ENCODE data around the gene REC8. TPM values are rescaled to one million over a fixed set of nuclear protein-coding genes. Genes with fewer than 3 reads are reported as not detected.

REC8 gene
- total and polyA plus RNA-seq, 2 of the 4 experiments (the other 2 are of a cell fraction), result 0.36 to 3.5 TPM

- peak within 1 kb of the TSS; percentile 64; the same call in 1 of the 2 replicates for H3K56ac ChIP-seq (ENCODE audit: extremely low read depth, insufficient read depth, low read length)
- dilution Hi-C loops (cut with HindIII; ENCODE audit: low sequenced_read_pairs, unreplicated experiment), result no loop called here
- H3K9ac ChIP-seq (ENCODE audit: low read depth, low read length), result peak within 1 kb of the TSS; percentile 72
- peak within 1 kb of the TSS; percentile 88 for H3K23ac ChIP-seq (ENCODE audit: low read depth, low read length)
- in situ Hi-C loops (cut with MboI; ENCODE audit: low sequenced_read_pairs), result loop anchor here (10.0 to 25.0 kb wide), 3 partner anchors 299 to 1049 kb away; partner anchors contain the start of genes ACIN1, BCL2L2, C14orf119 and PABPN1
- intact Hi-C loops (cut with micrococcal nuclease), result no loop called here
- DNase-seq, result peak; percentile 82
- H3K36me3 ChIP-seq (ENCODE audit: control insufficient read depth, insufficient read depth, low read length), result peaks cover 23% of the 10 kb centered on the region
- POLR2A ChIA-PET (ENCODE audit: unreplicated experiment), result interaction anchor here (0.6 to 1.0 kb wide), 3 partner anchors 11 to 22 kb away, joined by 3 to 7 read pairs (median 3); partner anchors contain the start of genes DCAF11 and RNF31
- peak; percentile 99 for ATAC-seq (ENCODE audit: low read depth)
- peak within 1 kb of the TSS; percentile 97 for H3K4me3 ChIP-seq (ENCODE audit: insufficient read depth, low read depth, low read length)
- H2BK15ac ChIP-seq (ENCODE audit: low read depth, low read length), result no peak within 1 kb of the TSS
- peak within 1 kb of the TSS; percentile 73 for H3K14ac ChIP-seq (replicated peaks; ENCODE audit: low read depth, low read length)
- H2AFZ ChIP-seq (replicated peaks; ENCODE audit: low read length, poor library complexity), result peak within 1 kb of the TSS; percentile 99
- peaks cover 11% of the 10 kb centered on the region for H3K4me1 ChIP-seq (ENCODE audit: control insufficient read depth, insufficient read depth, low read length)
- peak within 1 kb of the TSS; percentile 82 for H2AK9ac ChIP-seq (replicated peaks; ENCODE audit: low read depth, low read length, poor library complexity)
- H3K9me1 ChIP-seq (ENCODE audit: insufficient read depth, low read length), result peaks cover 19% of the 10 kb centered on the region
- H3K9me3 ChIP-seq (ENCODE audit: control insufficient read depth, insufficient read depth, low read length), result no peaks in the 10 kb centered on the region
- WGBS, 2 experiments (ENCODE audit: extremely low coverage in 2 of 2, insufficient read length in 1 of 2), result 1% methylated on average over 33 of the region's 75 CpGs; no CpG with 5 or more reads in 1 of the 2 experiments
- no TSS peak for BruUV-seq (replicated peaks)
- peaks cover 17 to 44% of the 10 kb centered on the region in 2 experiments; a peak in 3 of 4 replicates for H3K79me1 ChIP-seq (ENCODE audit: low read depth in 1 of 2, low read length in 2 of 2)
- H2BK20ac ChIP-seq (ENCODE audit: low read depth, low read length), result no peak within 1 kb of the TSS
- peak within 1 kb of the TSS; percentile 71 for H3K4ac ChIP-seq (ENCODE audit: low read depth, low read length)
- H2BK5ac ChIP-seq (ENCODE audit: low read depth, low read length, poor library complexity, severe bottlenecking), result peak within 1 kb of the TSS; percentile 78
- H3K27me3 ChIP-seq (ENCODE audit: control insufficient read depth, insufficient read depth, low read length), result no peaks in the 10 kb centered on the region
- peak within 1 kb of the TSS in 1 of 2 experiments; percentile 77; a peak in 2 of 4 replicates for H4K8ac ChIP-seq (ENCODE audit: low read depth in 2 of 2, low read length in 2 of 2)
- peak within 1 kb of the TSS; percentile 59 for H2AK5ac ChIP-seq (ENCODE audit: low read depth, low read length)
- peak within 1 kb of the TSS; percentile 92 for H3K4me2 ChIP-seq (ENCODE audit: low read depth, low read length)
- TF ChIP-seq SMC3 (IDR thresholded peaks at IDR 0.05; ENCODE audit: low read depth, low read length) (no peak), CHD1 (IDR thresholded peaks at IDR 0.05; ENCODE audit: low read depth, low read length) (no peak), BHLHE40 (IDR thresholded peaks at IDR 0.05; ENCODE audit: low read depth, low read length) (no peak), MXI1 (IDR thresholded peaks at IDR 0.05; ENCODE audit: borderline replicate concordance, low read depth, low read length) (peak; percentile 58; the same call in 1 of the 2 replicates), CEBPB (IDR thresholded peaks at IDR 0.05; ENCODE audit: low read depth, low read length) (no peak), FOS (IDR thresholded peaks at IDR 0.05; ENCODE audit: low read depth, low read length) (no peak), ELK1 (IDR thresholded peaks at IDR 0.05; ENCODE audit: borderline replicate concordance, low read depth, low read length) (no peak), MAFK (IDR thresholded peaks at IDR 0.05; ENCODE audit: low read depth, low read length) (no peak), MAZ (IDR thresholded peaks at IDR 0.05; ENCODE audit: borderline replicate concordance, low read depth, low read length) (peak; percentile 77), USF2 (IDR thresholded peaks at IDR 0.05; ENCODE audit: low read depth, low read length) (no peak), NFE2L2 (IDR thresholded peaks at IDR 0.05; ENCODE audit: low read depth, low read length) (no peak)
- CTCF ChIA-PET, result interaction anchor here (0.9 to 1.5 kb wide), 3 partner anchors 9 to 78 kb away, joined by 3 to 4 read pairs (median 3); no protein-coding TSS in a partner anchor
- peaks cover 17% of the 10 kb centered on the region for H4K20me1 ChIP-seq (ENCODE audit: insufficient read depth, low read length)
- peak within 1 kb of the TSS; percentile 79 for H3K27ac ChIP-seq (ENCODE audit: insufficient read depth, low read length)
- peak within 1 kb of the TSS; percentile 32 for H2BK120ac ChIP-seq (ENCODE audit: low read depth, low read length)
- H4K5ac ChIP-seq (ENCODE audit: low read depth, low read length), result no peak within 1 kb of the TSS
- H3K18ac ChIP-seq (ENCODE audit: low read depth, low read length), result no peak within 1 kb of the TSS
- peak within 1 kb of the TSS; percentile 81 for H4K91ac ChIP-seq (ENCODE audit: insufficient read depth, low read depth, low read length)
Observed at GRCh38 chr14:24135834-24136683, 35.8 kb upstream of the REC8 start, which contains the start of gene PSME1. Gene PSME1, plus strand, starts transcription at chr14:24136194. Its CDS starts 69 bp downstream, at chr14:24136263.
